Nephron progenitor cell (in vitro differentiated cells): Measurements from ENCODE around the gene CCNH.

ENCODE experiments used
- DNase-seq: peaks from one replicate; pipeline ENCODE4 v3.0.0; 2021
- H3K27ac Mint-ChIP-seq: 2 replicates; pipeline ENCODE4 v1.8.0; 2021; ENCODE audit warnings: mild to moderate bottlenecking, moderate library complexity, mixed read lengths
- H3K27me3 Mint-ChIP-seq: 2 replicates; pipeline ENCODE4 v1.8.0; 2021; ENCODE audit warnings: mild to moderate bottlenecking, low read depth, mixed read lengths; ENCODE audit not compliant: poor library complexity
- H3K36me3 Mint-ChIP-seq: 2 replicates; pipeline ENCODE4 v1.8.0; 2021; ENCODE audit warnings: low read depth, mixed read lengths
- H3K4me1 Mint-ChIP-seq: 2 replicates; pipeline ENCODE4 v1.8.0; 2021; ENCODE audit warnings: mixed read lengths
- H3K4me3 Mint-ChIP-seq: 2 replicates; pipeline ENCODE4 v1.8.0; 2021; ENCODE audit warnings: mild to moderate bottlenecking, moderate library complexity, mixed read lengths
- H3K9me3 Mint-ChIP-seq: 2 replicates; pipeline ENCODE4 v1.8.0; 2021; ENCODE audit warnings: mild to moderate bottlenecking, moderate library complexity, mixed read lengths
- TF ChIP-seq, protein P1 (sequence below): fragments of 200-600 bp; sonication (generic); IDR thresholded peaks from 2 replicates; pipeline ENCODE4 v1.5.0; 2021; ENCODE audit warnings: antibody characterized with exemption

Gene CCNH

DNA sequence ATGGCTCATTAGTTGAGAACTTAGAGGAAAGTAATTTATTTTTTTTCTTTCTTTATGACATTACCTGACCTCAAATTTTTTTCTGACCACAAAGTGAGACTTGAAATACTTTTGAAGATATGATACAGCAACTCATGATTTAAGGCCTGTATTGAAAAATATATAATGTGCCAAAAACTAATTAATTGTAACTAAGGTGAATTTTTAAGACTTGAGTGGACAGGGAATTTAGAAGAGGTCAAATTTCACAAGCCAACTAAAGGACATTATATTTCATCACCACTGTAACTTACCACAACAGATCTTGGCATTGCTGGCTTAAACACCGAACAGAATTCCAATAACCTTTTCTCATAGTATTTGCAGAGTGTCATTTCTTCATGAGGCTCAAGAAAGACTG, 1.8 kb downstream of the CCNH start:
- H3K36me3 Mint-ChIP-seq: peaks cover 43% of the 10 kb centered on the region
- H3K27me3 Mint-ChIP-seq: peaks cover 7% of the 10 kb centered on the region
- no peak for DNase-seq
- no peak overlapping the region for H3K27ac Mint-ChIP-seq
- no peaks in the 10 kb centered on the region for H3K9me3 Mint-ChIP-seq
- peak overlapping the region; percentile 97 for H3K4me3 Mint-ChIP-seq
- TF ChIP-seq, protein P1, sequence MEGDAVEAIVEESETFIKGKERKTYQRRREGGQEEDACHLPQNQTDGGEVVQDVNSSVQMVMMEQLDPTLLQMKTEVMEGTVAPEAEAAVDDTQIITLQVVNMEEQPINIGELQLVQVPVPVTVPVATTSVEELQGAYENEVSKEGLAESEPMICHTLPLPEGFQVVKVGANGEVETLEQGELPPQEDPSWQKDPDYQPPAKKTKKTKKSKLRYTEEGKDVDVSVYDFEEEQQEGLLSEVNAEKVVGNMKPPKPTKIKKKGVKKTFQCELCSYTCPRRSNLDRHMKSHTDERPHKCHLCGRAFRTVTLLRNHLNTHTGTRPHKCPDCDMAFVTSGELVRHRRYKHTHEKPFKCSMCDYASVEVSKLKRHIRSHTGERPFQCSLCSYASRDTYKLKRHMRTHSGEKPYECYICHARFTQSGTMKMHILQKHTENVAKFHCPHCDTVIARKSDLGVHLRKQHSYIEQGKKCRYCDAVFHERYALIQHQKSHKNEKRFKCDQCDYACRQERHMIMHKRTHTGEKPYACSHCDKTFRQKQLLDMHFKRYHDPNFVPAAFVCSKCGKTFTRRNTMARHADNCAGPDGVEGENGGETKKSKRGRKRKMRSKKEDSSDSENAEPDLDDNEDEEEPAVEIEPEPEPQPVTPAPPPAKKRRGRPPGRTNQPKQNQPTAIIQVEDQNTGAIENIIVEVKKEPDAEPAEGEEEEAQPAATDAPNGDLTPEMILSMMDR: no peak
- peaks cover 27% of the 10 kb centered on the region for H3K4me1 Mint-ChIP-seq

DNA sequence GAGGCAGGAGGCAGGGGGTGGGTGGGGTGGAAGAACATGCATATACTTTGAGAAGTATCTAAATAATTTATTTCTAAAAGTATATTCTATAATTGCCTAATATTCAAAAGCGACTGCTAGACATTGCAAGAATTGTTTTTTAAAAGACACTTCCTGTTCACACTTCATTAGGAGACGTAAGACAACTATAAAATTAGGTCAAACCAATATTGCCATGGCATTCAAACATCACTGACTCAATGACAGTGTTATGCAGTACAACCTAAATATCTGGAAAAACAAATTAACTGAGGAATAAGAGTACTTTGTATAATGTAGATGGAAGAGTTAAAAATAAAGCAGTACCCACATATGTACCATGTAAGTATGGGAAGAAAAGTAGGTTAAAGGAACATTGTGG, 4.5 kb downstream of the CCNH start:
- Mint-ChIP-seq H3K4me3 (no peak overlapping the region), H3K4me1 (peaks cover 25% of the 10 kb centered on the region), H3K36me3 (peaks cover 55% of the 10 kb centered on the region), H3K9me3 (no peaks in the 10 kb centered on the region), H3K27me3 (peaks cover 4% of the 10 kb centered on the region), H3K27ac (no peak overlapping the region)
- DNase-seq: no peak
- TF ChIP-seq, protein P1: no peak

DNA sequence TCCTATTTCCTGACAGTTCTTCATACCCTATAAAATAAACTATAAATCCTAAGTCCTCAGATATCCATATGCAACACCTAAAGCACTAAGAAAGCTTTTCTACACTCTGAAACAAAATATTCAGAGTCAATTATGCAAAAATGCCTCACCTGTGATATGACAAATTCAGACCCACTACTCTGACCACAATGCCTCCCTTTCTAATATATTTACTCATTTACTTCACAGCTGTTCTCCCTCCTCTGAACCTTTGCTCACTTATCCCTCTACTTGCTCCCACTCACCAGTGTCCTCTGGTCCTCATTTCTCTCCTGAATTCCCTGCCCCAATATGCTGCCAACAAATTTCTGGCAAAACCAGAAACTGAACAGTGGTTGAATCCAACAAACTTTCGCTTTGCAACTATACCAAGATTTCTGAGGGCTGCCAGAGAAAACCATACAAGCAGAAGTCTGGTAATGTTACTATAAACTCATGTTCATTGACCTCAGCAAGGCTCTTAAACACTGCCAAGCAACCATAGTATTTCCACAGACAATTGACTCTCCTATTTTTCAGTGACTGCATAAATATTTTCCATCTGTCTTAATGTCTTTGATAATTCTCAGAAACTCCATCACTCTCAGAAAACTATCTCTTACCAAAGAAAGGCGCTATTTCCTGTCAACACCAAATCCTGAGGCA, 7.1 kb downstream of the CCNH start:
- Mint-ChIP-seq H3K36me3 (peaks cover 75% of the 10 kb centered on the region), H3K27ac (peak overlapping the region; percentile 78), H3K27me3 (no peaks in the 10 kb centered on the region), H3K4me1 (peaks cover 2% of the 10 kb centered on the region), H3K4me3 (no peak overlapping the region), H3K9me3 (peaks cover 8% of the 10 kb centered on the region)
- DNase-seq: no peak
- TF ChIP-seq, protein P1: no peak

DNA sequence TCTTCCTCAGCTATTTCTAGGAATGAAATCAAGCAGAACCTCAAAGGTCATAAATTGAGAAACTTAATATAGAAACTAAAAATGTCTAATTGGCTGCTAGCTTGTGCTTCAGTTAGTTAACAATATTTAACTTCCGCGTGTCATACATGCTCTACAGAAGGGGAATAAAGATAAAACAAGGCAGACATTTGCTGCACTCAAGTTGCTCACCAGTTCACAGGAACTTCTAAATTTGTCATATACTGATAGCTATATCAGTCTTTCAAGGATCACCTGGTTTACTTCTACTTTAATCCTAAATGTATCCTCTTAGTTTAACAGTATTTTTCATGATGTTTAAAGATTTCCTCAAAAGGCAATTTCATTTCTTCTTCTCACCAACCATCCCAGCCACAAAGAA, 8.4 kb downstream of the CCNH start:
- Mint-ChIP-seq H3K4me1 (no peaks in the 10 kb centered on the region), H3K27ac (no peak overlapping the region), H3K4me3 (no peak overlapping the region), H3K27me3 (no peaks in the 10 kb centered on the region), H3K36me3 (peaks cover 76% of the 10 kb centered on the region), H3K9me3 (peaks cover 8% of the 10 kb centered on the region)
- TF ChIP-seq, protein P1: no peak
- DNase-seq: no peak

DNA sequence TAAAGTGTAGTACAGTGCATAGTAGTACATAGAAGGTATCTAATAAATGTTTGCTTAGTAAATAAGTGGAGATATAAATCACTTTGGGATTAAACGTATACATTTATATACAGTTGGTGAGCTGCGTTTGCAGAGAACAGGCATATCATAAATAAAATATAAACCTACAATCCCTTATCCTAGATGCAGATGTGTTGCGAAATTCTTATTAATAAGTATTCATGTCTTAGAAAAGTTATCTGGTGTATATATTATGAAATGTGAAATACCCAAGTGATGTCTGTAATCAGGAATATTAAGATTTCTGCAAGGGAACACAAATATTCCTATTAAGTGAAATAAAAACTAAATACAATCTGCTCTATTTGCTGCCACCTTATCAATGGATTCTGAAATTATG, 8.8 kb downstream of the CCNH start:
- Mint-ChIP-seq H3K4me3 (no peak overlapping the region), H3K36me3 (peaks cover 73% of the 10 kb centered on the region), H3K27me3 (no peaks in the 10 kb centered on the region), H3K9me3 (peaks cover 8% of the 10 kb centered on the region), H3K4me1 (no peaks in the 10 kb centered on the region), H3K27ac (no peak overlapping the region)
- no peak for DNase-seq
- TF ChIP-seq, protein P1: no peak

DNA sequence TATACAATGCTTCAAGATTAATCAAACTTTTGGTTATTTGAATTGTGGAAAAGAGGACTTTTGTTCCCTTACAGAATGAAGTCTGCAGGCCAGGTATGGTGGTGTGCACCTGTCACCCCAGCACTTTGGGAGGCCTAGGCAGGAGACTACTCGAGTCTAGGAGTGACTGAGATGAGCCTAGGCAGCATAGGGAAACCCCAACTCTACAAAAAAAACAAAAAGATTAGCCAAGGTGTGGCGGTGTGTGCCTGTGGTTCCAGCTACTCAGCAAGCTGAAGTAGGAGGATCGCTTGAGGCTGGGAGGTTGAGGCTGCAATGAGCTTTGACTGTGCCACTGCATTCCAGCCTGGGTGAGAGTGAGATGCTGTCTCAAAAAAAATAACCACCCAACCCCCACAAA, 9.3 kb downstream of the CCNH start:
- Mint-ChIP-seq H3K36me3 (peaks cover 73% of the 10 kb centered on the region), H3K9me3 (peaks cover 8% of the 10 kb centered on the region), H3K27ac (no peak overlapping the region), H3K4me3 (no peak overlapping the region), H3K4me1 (no peaks in the 10 kb centered on the region), H3K27me3 (no peaks in the 10 kb centered on the region)
- TF ChIP-seq, protein P1: no peak
- DNase-seq: no peak
